HG02870 (cell line): Measurements from ENCODE around the gene RNF114.
"Not testable (repeated sequence)": the region's sequence is repeated elsewhere in the genome, so short reads cannot be mapped to it uniquely, and the experiment has no call there.

Experiments used
- ATAC-seq: cut with Tn5 transposase; IDR thresholded peaks from one replicate; pipeline ENCODE4 v1.9.1; 2021; ENCODE audit warnings: mild to moderate bottlenecking, moderate library complexity; ENCODE audit not compliant: unreplicated experiment

The RNF114 gene

GRCh38 chr20:49924247-49924646 is 11.9 kb upstream of the RNF114 start:
- ATAC-seq: no peak

GRCh38 chr20:49925901-49926454 is 10.2 kb upstream of the RNF114 start:
- no peak for ATAC-seq

DNA sequence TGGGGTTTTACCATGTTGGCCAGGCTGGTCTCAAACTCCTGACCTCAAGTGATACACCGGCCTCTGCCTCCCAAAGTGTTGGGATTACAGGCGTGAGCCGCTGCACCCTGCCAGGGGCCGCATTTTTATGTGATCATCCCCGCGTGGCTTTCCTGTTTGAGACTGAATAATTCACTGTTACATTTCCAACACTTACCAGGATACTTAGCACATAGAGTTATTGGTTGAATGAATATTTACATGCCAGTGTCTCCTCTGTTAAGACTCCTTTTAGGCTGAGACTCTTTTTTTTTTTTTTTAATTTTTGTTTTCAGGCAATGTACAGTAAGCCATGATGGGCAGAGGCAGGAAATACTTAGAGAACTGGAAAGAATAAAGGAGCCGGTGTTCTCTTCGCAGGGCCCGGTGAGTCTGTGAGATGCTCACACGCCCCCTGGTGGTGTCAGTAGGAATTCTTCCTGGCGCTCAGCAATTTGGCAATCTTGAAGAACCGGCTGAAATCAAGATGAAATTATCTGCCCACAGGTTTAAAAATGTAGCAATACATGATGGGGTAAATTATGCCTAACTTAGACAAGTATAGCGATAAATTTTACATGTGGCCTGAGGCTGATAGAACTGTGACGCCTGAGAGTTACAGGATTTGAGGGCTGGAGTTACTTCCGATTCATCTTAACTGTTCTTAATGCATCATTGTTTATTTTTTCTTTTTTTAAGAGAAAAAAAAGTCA is 7.6 kb upstream of the RNF114 start:
- no peak for ATAC-seq

DNA sequence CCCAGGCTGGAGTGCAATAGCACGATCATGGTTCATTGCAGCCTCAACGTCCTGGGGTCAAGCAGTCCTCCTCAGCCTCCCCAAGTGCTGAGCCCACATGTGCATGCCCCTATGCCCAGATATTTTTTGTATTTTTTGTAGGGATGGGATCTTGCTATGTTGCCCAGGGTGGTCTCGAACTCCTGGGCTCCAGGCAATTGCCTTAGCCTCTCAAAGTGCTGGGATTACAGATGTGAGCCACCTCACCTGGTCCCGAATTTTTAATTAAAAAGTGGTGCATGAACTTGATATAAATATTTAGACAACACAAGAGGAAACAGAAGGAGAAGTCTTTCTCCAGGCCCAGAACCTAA is 7.1 kb upstream of the RNF114 start:
- no peak for ATAC-seq

DNA sequence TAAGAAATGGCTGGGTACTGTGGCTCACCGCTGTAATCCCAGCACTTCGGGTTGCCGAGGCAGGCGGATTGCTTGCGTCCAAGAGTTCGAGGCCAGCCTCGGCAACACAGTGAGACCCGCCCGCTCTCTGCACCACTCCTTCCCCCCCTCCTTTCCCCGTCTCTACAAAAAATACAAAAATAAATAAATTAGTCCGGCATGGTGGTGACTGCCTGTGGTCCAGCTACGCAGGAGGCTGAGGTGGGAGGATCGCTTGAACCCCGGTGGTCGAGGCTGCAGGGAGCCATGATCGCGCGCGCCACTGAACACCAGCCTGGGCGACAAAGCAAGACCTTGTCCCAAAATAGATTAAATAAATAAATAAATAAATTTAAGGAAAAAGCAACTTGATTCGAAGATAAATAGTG is 448 bp upstream of the RNF114 start:
- peak; percentile 2 for ATAC-seq

DNA sequence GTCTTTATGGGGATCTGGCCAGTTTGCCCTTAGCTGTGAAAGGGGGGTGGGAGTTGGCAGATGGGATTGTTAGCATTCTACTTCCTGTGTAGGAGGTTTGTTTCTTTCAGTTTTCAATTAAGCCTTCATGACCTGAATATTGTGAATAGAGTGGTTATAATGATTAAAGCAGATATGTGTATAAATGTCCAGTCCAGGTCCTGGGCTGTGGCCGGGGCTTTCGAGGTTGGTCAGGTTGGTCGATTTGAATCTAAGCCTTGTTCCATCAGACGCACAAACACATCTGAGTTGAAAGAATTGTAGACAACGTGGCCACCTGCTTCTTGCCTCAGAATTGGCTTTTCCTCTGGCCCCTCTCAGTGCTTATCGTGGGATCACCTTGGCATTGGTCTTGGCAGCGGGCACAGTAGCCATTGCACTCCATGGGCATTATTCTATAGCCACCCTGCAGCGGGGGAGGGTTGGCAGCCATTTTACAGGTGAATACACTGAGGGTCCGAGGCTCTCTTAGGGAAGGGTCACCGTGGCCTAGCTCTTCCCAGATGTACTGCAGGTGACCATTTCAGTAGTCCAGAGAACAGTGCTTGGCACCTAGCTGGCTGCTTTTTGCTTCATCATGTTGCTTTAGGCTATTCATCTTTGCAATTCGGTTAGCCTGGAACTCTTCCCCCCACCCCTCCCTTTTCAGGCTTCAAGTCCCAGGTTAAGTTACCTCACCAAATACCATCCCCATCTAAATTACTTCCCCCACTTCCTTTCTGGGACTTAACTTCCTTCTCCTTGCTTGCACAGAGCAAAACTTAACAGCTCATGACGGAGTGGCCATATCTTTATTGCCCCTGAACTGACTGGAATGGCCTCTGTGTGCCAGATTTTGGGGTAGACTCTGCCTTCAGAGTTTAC is 1.1 kb downstream of the RNF114 start:
- ATAC-seq: peak; percentile 9

DNA sequence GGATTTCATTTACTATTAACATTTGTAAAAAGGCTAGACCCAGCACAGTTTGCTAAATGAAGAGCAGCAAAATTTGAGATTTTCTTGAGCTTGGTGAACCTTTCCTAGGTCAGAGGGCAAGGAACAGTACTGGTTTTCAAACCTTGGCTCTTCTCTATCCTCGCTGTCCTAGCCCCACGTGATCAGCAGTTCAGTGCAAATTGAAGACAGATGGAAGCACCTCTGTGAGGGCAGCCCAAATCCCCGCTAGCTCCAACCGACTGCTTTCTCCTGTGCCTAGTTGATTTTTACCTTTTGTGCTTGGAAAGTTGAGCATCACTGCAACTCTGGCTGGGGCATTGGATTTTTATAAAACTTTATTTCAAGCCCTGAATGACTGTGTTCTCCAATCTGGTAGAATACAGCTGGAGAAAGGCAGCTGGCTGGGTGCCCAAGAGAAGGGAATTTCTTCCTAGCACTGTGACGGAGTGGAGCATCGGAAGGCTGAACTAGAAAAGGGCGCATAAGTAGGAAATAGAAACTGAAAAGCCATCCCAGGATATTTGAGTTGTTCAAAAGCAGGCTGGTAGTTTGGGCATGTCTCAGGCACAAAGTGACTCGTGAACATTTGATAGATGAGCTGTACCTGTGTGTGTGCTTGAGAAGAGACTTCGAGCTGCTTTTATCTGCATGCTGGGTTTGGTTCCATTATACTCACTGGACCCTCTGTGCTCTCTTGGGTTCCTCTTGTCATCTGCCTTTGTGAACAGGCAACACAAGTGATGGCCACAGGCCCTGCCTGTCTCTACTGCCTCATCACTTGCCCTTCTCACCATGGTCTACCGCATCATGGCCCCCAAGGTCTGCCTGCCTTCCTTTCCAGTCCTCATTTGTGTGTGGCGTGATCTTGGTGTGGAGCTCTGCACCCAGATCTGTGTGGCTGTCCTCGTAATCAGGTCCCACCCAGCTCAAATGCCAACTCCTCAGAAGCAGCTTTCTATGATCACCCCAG is 2.3 kb downstream of the RNF114 start:
- no peak for ATAC-seq

- ATAC-seq: no peak
Measured at GRCh38 chr20:49941456-49941855, 5.3 kb downstream of the RNF114 start.

GRCh38 chr20:49942303-49942702 is 6.1 kb downstream of the RNF114 start:
- ATAC-seq: no peak

GRCh38 chr20:49942942-49943341 is 6.7 kb downstream of the RNF114 start:
- no peak for ATAC-seq

DNA sequence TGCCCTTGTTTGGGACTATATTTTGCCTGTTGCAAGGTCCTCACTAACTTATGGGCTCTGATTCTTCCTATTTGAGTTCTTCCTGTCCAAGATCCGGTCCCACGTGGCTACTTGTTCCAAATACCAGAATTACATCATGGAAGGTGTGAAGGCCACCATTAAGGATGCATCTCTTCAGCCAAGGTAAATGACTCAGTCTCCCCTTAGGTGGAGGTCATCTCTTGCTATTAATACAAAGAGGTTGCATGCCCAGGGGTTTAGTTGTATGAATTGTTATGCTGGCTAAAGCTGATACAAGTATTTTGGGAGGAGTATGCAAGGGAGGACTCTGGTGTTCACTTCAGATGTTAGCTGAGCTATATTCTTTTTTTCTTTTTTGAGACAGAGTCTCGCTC is 9.1 kb downstream of the RNF114 start:
- ATAC-seq: no peak

GRCh38 chr20:49945701-49946477 is 9.7 kb downstream of the RNF114 start:
- ATAC-seq: no peak

GRCh38 chr20:49948178-49948577 is 12.0 kb downstream of the RNF114 start:
- no peak for ATAC-seq

GRCh38 chr20:49948809-49949507 is 12.8 kb downstream of the RNF114 start:
- no peak for ATAC-seq

GRCh38 chr20:49951151-49951550 is 15.0 kb downstream of the RNF114 start:
- ATAC-seq: no peak

- no peak for ATAC-seq
Measured at GRCh38 chr20:49955167-49955566, 19.0 kb downstream of the RNF114 start.

- ATAC-seq: not testable (repeated sequence)
Measured at GRCh38 chr20:49955830-49956396, 19.7 kb downstream of the RNF114 start.

DNA sequence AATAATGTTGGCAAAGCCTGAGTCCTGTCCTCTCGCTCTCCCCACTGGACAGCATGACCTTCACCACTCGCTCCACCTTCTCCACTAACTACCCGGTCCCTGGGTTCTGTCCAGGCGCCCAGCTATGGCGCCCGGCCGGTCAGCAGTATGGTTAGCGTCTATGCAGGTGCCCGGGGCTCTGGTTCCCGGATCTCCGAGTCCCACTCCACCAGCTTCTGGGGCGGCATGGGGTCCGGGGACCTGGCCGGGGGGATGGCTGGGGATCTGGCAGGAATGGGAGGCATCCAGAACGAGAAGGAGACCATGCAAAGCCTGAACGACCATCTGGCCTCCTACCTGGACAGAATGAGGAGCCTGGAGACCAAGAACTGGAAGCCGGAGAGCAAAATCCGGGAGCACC is 20.5 kb downstream of the RNF114 start:
- ATAC-seq: no peak
